Measurements from ENCODE around the gene PUM2. TPM values are rescaled to one million over a fixed set of nuclear protein-coding genes. Genes with fewer than 3 reads are reported as not detected.
A peak's percentile ranks its signal among the peaks of the same experiment; 100 is the strongest.

PUM2 gene
- total and polyA plus RNA-seq, 2 of the 13 experiments (the other 11 are each of a cell fraction or from before 2014, with no cell fraction given): 69.6 to 69.8 TPM

- TF ChIP-seq BORCS8-MEF2B (CRISPR knock-in tag; IDR thresholded peaks at IDR 0.05) (no peak; the same call in 1 of the 2 replicates), DZIP1 (CRISPR knock-in tag; IDR thresholded peaks at IDR 0.05) (no peak; the same call in 1 of the 2 replicates), ZSCAN30 (CRISPR knock-in tag; IDR thresholded peaks at IDR 0.05) (no peak), RAD51 (IDR thresholded peaks at IDR 0.05; ENCODE audit: borderline replicate concordance) (no peak), ISX (CRISPR knock-in tag; conservative IDR thresholded peaks at IDR 0.05) (no peak), SP5 (CRISPR knock-in tag; IDR thresholded peaks at IDR 0.05; ENCODE audit: borderline replicate concordance, low read depth) (no peak), ZNF567 (CRISPR knock-in tag; IDR thresholded peaks at IDR 0.05; ENCODE audit: borderline replicate concordance) (no peak), ZNF558 (CRISPR knock-in tag; IDR thresholded peaks at IDR 0.05; ENCODE audit: borderline replicate concordance) (no peak; the same call in 1 of the 2 replicates), TP53 (CRISPR knock-in tag; conservative IDR thresholded peaks at IDR 0.05) (no peak), ZNF552 (CRISPR knock-in tag; IDR thresholded peaks at IDR 0.05; ENCODE audit: borderline replicate concordance) (no peak), ZBTB43 (CRISPR knock-in tag; conservative IDR thresholded peaks at IDR 0.05) (0 out of 2 replicates have a peak, but pooled peaks have one; percentile 33), TCF7L2 (IDR thresholded peaks at IDR 0.05; ENCODE audit: low read depth, low read length) (no peak), ZFP1 (CRISPR knock-in tag; IDR thresholded peaks at IDR 0.05) (no peak), AGO1 (IDR thresholded peaks at IDR 0.05; ENCODE audit: low read depth, low read length, poor library complexity, severe bottlenecking) (no peak), ZFP36L1 (CRISPR knock-in tag; IDR thresholded peaks at IDR 0.05) (no peak), ZNF619 (CRISPR knock-in tag; IDR thresholded peaks at IDR 0.05) (no peak; the same call in 1 of the 2 replicates), PLRG1 (conservative IDR thresholded peaks at IDR 0.05) (no peak), KLF16 (CRISPR knock-in tag; IDR thresholded peaks at IDR 0.05) (peak; percentile 64 to 80; a peak in 3 of 4 replicates), ZIK1 (CRISPR knock-in tag; IDR thresholded peaks at IDR 0.05; ENCODE audit: borderline replicate concordance, low read depth) (no peak), ZC3H13 (CRISPR knock-in tag; IDR thresholded peaks at IDR 0.05) (peak; percentile 54; the same call in 1 of the 2 replicates), ETV6 (CRISPR knock-in tag; conservative IDR thresholded peaks at IDR 0.05) (peak; percentile 49; the same call in 1 of the 2 replicates), ZNF747 (CRISPR knock-in tag; IDR thresholded peaks at IDR 0.05; ENCODE audit: borderline replicate concordance) (peak; percentile 69), TEAD2 (CRISPR knock-in tag; IDR thresholded peaks at IDR 0.05) (no peak), ARID2 (CRISPR knock-in tag; IDR thresholded peaks at IDR 0.05; ENCODE audit: borderline replicate concordance) (0 out of 2 replicates have a peak, but pooled peaks have one; percentile 58), ZNF292 (CRISPR knock-in tag; IDR thresholded peaks at IDR 0.05; ENCODE audit: borderline replicate concordance, low read depth) (0 out of 2 replicates have a peak, but pooled peaks have one; percentile 28), SNAPC5 (CRISPR knock-in tag; IDR thresholded peaks at IDR 0.05; ENCODE audit: borderline replicate concordance) (no peak), ZNF883 (CRISPR knock-in tag; IDR thresholded peaks at IDR 0.05; ENCODE audit: not compliant biosample characterization) (peak; percentile 61)
These were observed 467 bp downstream of the PUM2 start (continued) for GRCh38 chr2:20350041-20350712.
